ENCODE measurements around the gene CD200R1L.

Gene CD200R1L

DNA sequence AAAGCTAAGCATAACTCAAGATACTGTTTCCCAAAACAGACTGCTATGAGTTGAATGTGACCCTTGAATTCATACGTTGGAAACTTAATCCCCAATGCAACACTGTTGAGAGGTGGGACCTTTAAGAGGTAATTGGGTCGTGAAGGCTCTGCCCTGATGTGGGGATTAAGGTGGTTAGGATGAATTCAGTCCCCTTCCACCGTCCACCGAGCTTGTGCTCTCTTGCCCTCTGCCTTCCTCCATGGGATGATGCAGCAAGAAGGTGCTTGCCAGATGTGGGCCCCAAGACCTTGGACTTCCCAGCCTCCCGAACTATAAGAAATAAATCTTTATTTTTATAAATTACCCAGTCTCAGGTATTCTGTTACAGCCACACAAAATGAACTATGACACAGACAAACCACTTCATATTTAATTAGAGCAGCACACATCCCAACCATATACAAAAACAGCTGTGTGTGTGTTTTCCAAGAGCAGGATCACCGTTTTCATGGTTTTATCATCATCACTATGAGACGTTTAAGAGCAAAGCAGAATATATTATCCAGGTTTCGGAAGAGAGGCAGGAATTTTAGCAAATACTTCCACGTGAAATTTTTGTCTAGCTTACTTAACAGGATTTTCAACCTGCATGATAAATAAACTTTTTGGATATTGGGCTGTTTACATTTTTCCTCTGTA lies 61.2 kb downstream of the CD200R1L start:
- TF ChIP-seq EZH2phosphoT487 (IDR thresholded peaks at IDR 0.05; ENCODE audit: borderline replicate concordance), result no peak
- TF ChIP-seq, protein P1, sequence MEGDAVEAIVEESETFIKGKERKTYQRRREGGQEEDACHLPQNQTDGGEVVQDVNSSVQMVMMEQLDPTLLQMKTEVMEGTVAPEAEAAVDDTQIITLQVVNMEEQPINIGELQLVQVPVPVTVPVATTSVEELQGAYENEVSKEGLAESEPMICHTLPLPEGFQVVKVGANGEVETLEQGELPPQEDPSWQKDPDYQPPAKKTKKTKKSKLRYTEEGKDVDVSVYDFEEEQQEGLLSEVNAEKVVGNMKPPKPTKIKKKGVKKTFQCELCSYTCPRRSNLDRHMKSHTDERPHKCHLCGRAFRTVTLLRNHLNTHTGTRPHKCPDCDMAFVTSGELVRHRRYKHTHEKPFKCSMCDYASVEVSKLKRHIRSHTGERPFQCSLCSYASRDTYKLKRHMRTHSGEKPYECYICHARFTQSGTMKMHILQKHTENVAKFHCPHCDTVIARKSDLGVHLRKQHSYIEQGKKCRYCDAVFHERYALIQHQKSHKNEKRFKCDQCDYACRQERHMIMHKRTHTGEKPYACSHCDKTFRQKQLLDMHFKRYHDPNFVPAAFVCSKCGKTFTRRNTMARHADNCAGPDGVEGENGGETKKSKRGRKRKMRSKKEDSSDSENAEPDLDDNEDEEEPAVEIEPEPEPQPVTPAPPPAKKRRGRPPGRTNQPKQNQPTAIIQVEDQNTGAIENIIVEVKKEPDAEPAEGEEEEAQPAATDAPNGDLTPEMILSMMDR (conservative IDR thresholded peaks at IDR 0.05; ENCODE audit: low read length), result no peak
- Histone ChIP-seq H3K9ac (ENCODE audit: low read depth, low read length, poor library complexity, severe bottlenecking) (no peak overlapping the region), H3K36me3 (ENCODE audit: insufficient read depth, low read length) (no peaks in the 10 kb centered on the region), H3K79me2 (ENCODE audit: insufficient read depth, low read length) (no peaks in the 10 kb centered on the region), H3K9me2 (replicated peaks; ENCODE audit: low read depth, low read length) (no peaks in the 10 kb centered on the region), H4K20me1 (ENCODE audit: insufficient read depth, low read length, poor library complexity, severe bottlenecking) (no peaks in the 10 kb centered on the region), H3F3A (ENCODE audit: low read depth) (no peaks in the 10 kb centered on the region), H3K4me2 (ENCODE audit: low read depth, low read length, poor library complexity, severe bottlenecking) (no peak overlapping the region), H3K27me3 (ENCODE audit: insufficient read depth, low read length, poor library complexity, severe bottlenecking) (no peaks in the 10 kb centered on the region), H2AFZ (ENCODE audit: low read length) (no peak overlapping the region), H3K4me1 (ENCODE audit: insufficient read depth, low read length, poor library complexity, severe bottlenecking) (no peaks in the 10 kb centered on the region), H3K9me3 (ENCODE audit: insufficient read depth, low read depth, low read length) (no peaks in the 10 kb centered on the region; the same call in 1 of the 2 replicates), H3K4me3 (ENCODE audit: low read length, poor library complexity, severe bottlenecking) (no peak overlapping the region)

- TF ChIP-seq EZH2phosphoT487 (IDR thresholded peaks at IDR 0.05; ENCODE audit: borderline replicate concordance), result no peak
- TF ChIP-seq, protein P1 (conservative IDR thresholded peaks at IDR 0.05; ENCODE audit: low read length), result no peak
- Histone ChIP-seq H3K9me2 (replicated peaks; ENCODE audit: low read depth, low read length) (no peaks in the 10 kb centered on the region), H3K9me3 (ENCODE audit: insufficient read depth, low read depth, low read length) (no peaks in the 10 kb centered on the region; the same call in 1 of the 2 replicates), H3K9ac (ENCODE audit: low read depth, low read length, poor library complexity, severe bottlenecking) (no peak overlapping the region), H3K79me2 (ENCODE audit: insufficient read depth, low read length) (no peaks in the 10 kb centered on the region), H3K4me3 (ENCODE audit: low read length, poor library complexity, severe bottlenecking) (no peak overlapping the region), H2AFZ (ENCODE audit: low read length) (no peak overlapping the region), H3K27me3 (ENCODE audit: insufficient read depth, low read length, poor library complexity, severe bottlenecking) (no peaks in the 10 kb centered on the region), H3K4me1 (ENCODE audit: insufficient read depth, low read length, poor library complexity, severe bottlenecking) (no peaks in the 10 kb centered on the region), H4K20me1 (ENCODE audit: insufficient read depth, low read length, poor library complexity, severe bottlenecking) (no peaks in the 10 kb centered on the region), H3K36me3 (ENCODE audit: insufficient read depth, low read length) (no peaks in the 10 kb centered on the region), H3K4me2 (ENCODE audit: low read depth, low read length, poor library complexity, severe bottlenecking) (no peak overlapping the region), H3F3A (ENCODE audit: low read depth) (no peaks in the 10 kb centered on the region)
Observed at GRCh38 chr3:112782491-112782890, 64.2 kb downstream of the CD200R1L start.

GRCh38 chr3:112781599-112781998 lies 65.1 kb downstream of the CD200R1L start:
- no peaks in the 10 kb centered on the region for H3K4me1 ChIP-seq (ENCODE audit: insufficient read depth, low read length, poor library complexity, severe bottlenecking)
- no peaks in the 10 kb centered on the region for H3K79me2 ChIP-seq (ENCODE audit: insufficient read depth, low read length)
- no peak overlapping the region for H3K9ac ChIP-seq (ENCODE audit: low read depth, low read length, poor library complexity, severe bottlenecking)
- no peak overlapping the region for H2AFZ ChIP-seq (ENCODE audit: low read length)
- no peaks in the 10 kb centered on the region for H3K27me3 ChIP-seq (ENCODE audit: insufficient read depth, low read length, poor library complexity, severe bottlenecking)
- H3K4me3 ChIP-seq (ENCODE audit: low read length, poor library complexity, severe bottlenecking), result no peak overlapping the region
- TF ChIP-seq EZH2phosphoT487 (IDR thresholded peaks at IDR 0.05; ENCODE audit: borderline replicate concordance), result no peak
- TF ChIP-seq, protein P1 (conservative IDR thresholded peaks at IDR 0.05; ENCODE audit: low read length), result no peak
- no peaks in the 10 kb centered on the region for H3F3A ChIP-seq (ENCODE audit: low read depth)
- H3K9me2 ChIP-seq (replicated peaks; ENCODE audit: low read depth, low read length), result no peaks in the 10 kb centered on the region
- H3K4me2 ChIP-seq (ENCODE audit: low read depth, low read length, poor library complexity, severe bottlenecking), result no peak overlapping the region
- H4K20me1 ChIP-seq (ENCODE audit: insufficient read depth, low read length, poor library complexity, severe bottlenecking), result no peaks in the 10 kb centered on the region
- H3K9me3 ChIP-seq (ENCODE audit: insufficient read depth, low read depth, low read length), result no peaks in the 10 kb centered on the region
- H3K36me3 ChIP-seq (ENCODE audit: insufficient read depth, low read length), result no peaks in the 10 kb centered on the region

All from Loucy (cell line).